Ishikawa (cell line): Measurements from ENCODE around the gene ZNF280D.

Source experiments
- CEBPB ChIP-seq: IDR thresholded peaks from 2 replicates; pipeline ENCODE4 v1.6.1; 2012
- CREB1 ChIP-seq: IDR thresholded peaks from 2 replicates; pipeline ENCODE4 v1.6.1; 2012; ENCODE audit warnings: low read depth
- EGR1 ChIP-seq: IDR thresholded peaks from 2 replicates; pipeline ENCODE4 v1.6.1; 2012
- EP300 ChIP-seq: IDR thresholded peaks from 2 replicates; pipeline ENCODE4 v1.6.1; 2012; ENCODE audit warnings: borderline replicate concordance
- RAD21 ChIP-seq: IDR thresholded peaks from 2 replicates; pipeline ENCODE4 v1.6.1; 2012; ENCODE audit warnings: low read depth
- TAF1 ChIP-seq: IDR thresholded peaks from 2 replicates; pipeline ENCODE4 v1.6.1; 2012; ENCODE audit warnings: low read depth, mild to moderate bottlenecking
- YY1 ChIP-seq: IDR thresholded peaks from 2 replicates; pipeline ENCODE4 v1.6.1; 2012; ENCODE audit warnings: low read depth
- ZBTB7A ChIP-seq: IDR thresholded peaks from 2 replicates; pipeline ENCODE4 v1.6.1; 2012; ENCODE audit warnings: low read depth
- TF ChIP-seq, protein P1 (sequence below): IDR thresholded peaks from 2 replicates; pipeline ENCODE4 v1.6.1; 2012; ENCODE audit warnings: low read depth, mild to moderate bottlenecking
- TF ChIP-seq, protein P2 (sequence below): IDR thresholded peaks from 2 replicates; pipeline ENCODE4 v1.6.1; 2012

DNA sequence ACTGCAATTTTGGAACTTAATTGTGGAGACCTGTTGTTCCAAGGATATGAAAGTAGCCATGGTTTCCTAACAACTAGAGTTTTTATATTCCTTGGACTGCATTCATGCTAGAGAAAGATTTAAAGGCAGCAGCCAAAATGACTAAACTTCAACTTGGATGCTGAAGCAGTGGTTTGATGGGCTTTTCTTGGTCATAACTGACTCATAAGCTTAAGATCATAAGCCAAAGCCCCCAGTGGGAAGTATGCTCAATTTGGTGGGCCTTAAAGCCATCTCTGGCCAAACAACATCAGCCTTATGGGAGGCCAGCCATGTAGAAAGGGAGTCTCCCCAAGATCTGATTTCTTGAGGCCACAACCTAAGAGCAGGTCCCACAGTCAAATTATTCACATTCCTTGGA, 80.2 kb downstream of the ZNF280D start:
- TF ChIP-seq RAD21 (no peak), CEBPB (no peak), ZBTB7A (no peak), CREB1 (no peak), TAF1 (no peak), YY1 (no peak), EP300 (no peak), EGR1 (no peak)
- TF ChIP-seq, protein P1, sequence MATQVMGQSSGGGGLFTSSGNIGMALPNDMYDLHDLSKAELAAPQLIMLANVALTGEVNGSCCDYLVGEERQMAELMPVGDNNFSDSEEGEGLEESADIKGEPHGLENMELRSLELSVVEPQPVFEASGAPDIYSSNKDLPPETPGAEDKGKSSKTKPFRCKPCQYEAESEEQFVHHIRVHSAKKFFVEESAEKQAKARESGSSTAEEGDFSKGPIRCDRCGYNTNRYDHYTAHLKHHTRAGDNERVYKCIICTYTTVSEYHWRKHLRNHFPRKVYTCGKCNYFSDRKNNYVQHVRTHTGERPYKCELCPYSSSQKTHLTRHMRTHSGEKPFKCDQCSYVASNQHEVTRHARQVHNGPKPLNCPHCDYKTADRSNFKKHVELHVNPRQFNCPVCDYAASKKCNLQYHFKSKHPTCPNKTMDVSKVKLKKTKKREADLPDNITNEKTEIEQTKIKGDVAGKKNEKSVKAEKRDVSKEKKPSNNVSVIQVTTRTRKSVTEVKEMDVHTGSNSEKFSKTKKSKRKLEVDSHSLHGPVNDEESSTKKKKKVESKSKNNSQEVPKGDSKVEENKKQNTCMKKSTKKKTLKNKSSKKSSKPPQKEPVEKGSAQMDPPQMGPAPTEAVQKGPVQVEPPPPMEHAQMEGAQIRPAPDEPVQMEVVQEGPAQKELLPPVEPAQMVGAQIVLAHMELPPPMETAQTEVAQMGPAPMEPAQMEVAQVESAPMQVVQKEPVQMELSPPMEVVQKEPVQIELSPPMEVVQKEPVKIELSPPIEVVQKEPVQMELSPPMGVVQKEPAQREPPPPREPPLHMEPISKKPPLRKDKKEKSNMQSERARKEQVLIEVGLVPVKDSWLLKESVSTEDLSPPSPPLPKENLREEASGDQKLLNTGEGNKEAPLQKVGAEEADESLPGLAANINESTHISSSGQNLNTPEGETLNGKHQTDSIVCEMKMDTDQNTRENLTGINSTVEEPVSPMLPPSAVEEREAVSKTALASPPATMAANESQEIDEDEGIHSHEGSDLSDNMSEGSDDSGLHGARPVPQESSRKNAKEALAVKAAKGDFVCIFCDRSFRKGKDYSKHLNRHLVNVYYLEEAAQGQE = no peak
- TF ChIP-seq, protein P2, sequence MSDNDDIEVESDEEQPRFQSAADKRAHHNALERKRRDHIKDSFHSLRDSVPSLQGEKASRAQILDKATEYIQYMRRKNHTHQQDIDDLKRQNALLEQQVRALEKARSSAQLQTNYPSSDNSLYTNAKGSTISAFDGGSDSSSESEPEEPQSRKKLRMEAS = no peak
